K562 (cell line): ENCODE data around the gene QARS1. TPM values are rescaled to one million over a fixed set of nuclear protein-coding genes. Genes with fewer than 3 reads are reported as not detected.

ENCODE experiments used
- ARNT ChIP-seq, 2 experiments: fragments of 450-650 bp; IDR thresholded peaks; 2 replicates each; pipeline ENCODE4 v1.6.1; 2016; ENCODE audit warnings: mild to moderate bottlenecking in 1 of 2
- ATF1 ChIP-seq, 2 experiments: fragments of 450-650 bp in 1 of 2; IDR thresholded peaks; 2 replicates each; pipeline ENCODE4 v1.6.1; 2016; ENCODE audit warnings: missing compliant biosample characterization in 1 of 2, missing genetic modification characterization in 1 of 2
- C11orf30 ChIP-seq: fragments of 450-650 bp; IDR thresholded peaks from 2 replicates; pipeline ENCODE4 v1.6.1; 2016; ENCODE audit warnings: low read depth, mild to moderate bottlenecking
- EGR1 ChIP-seq: fragments of 450-650 bp; conservative IDR thresholded peaks from 2 replicates; pipeline ENCODE4 v1.6.1; 2017; ENCODE audit warnings: mild to moderate bottlenecking
- MAX ChIP-seq: sonication (generic); formaldehyde crosslinking; IDR thresholded peaks from 2 replicates; pipeline ENCODE4 v1.9.0; 2022; ENCODE audit warnings: mild to moderate bottlenecking, missing genetic modification reagents
- MNT ChIP-seq, 2 experiments: fragments of 450-650 bp; conservative IDR thresholded peaks; 2 replicates each; pipeline ENCODE4 v1.6.1; 2017; ENCODE audit warnings: mild to moderate bottlenecking in 2 of 2, moderate library complexity in 2 of 2
- NR2C2 ChIP-seq, 2 experiments: fragments of 200-800 bp in 1 of 2; sonication (Bioruptor generic) in 1 of 2; sonication (generic) in 1 of 2; formaldehyde crosslinking in 1 of 2; IDR thresholded peaks; 2 replicates each; pipeline versions ENCODE4 v1.6.1 to v1.8.0; 2016 to 2022; ENCODE audit warnings: mild to moderate bottlenecking in 1 of 2, missing compliant biosample characterization in 1 of 2, missing genetic modification characterization in 1 of 2, missing genetic modification reagents in 1 of 2
- POLR2AphosphoS2 ChIP-seq: IDR thresholded peaks from 2 replicates; pipeline ENCODE4 v1.6.1; 2012; ENCODE audit warnings: low read length, improper control_type of control experiment
- RBFOX2 ChIP-seq: fragments of 200-400 bp; formaldehyde crosslinking; IDR thresholded peaks from 2 replicates; pipeline ENCODE4 v1.6.1; 2017; ENCODE audit warnings: low read depth, mild to moderate bottlenecking, low read length, moderate library complexity
- STAT6 ChIP-seq: sonication (generic); formaldehyde crosslinking; IDR thresholded peaks from 2 replicates; pipeline ENCODE4 v1.8.1; 2023; ENCODE audit warnings: mild to moderate bottlenecking, missing genetic modification reagents
- VEZF1 ChIP-seq: fragments of 200-800 bp; sonication (Bioruptor generic); IDR thresholded peaks from 2 replicates; pipeline ENCODE4 v1.6.1; 2017; ENCODE audit warnings: missing genetic modification characterization, missing compliant biosample characterization
- YY1 ChIP-seq, 3 experiments: IDR thresholded peaks; 2 replicates each; pipeline ENCODE4 v1.6.1; 2011; ENCODE audit warnings: low read length in 2 of 3, mild to moderate bottlenecking in 2 of 3, moderate library complexity in 2 of 3, borderline replicate concordance in 1 of 3, control low read depth in 1 of 3, low read depth in 1 of 3; ENCODE audit not compliant: insufficient read depth in 3 of 3, insufficient replicate concordance in 2 of 3, control insufficient read depth in 1 of 3, insufficient read length in 1 of 3; ENCODE audit errors: extremely low read depth in 1 of 3
- ZC3H4 ChIP-seq: sonication (generic); formaldehyde crosslinking; IDR thresholded peaks from 2 replicates; pipeline ENCODE4 v1.9.0; 2021; ENCODE audit warnings: missing genetic modification reagents, borderline replicate concordance
- polyA plus RNA-seq, 8 experiments: library from polyadenylated mRNA; depleted of rRNA in 4 of 8; stranded (reverse) in 5 of 8; unstranded in 3 of 8; fragments of >200 nt; fragmentation: Nextera tagmentation in 2 of 8; fragmentation: Illumina TruSeq in 1 of 8; extraction: Ambion mirVana in 2 of 8; extraction: Trizol in 1 of 8; gene quantifications; 2 replicates each; pipeline versions ENCODE4 v1.2.1 to v1.2.3, GENCODE V29; 2011 to 2014; ENCODE audit warnings: inconsistent platforms in 1 of 8, missing spikeins in 1 of 8
- total RNA-seq, 7 experiments: library from RNA; depleted of rRNA in 6 of 7; stranded (reverse); fragments of >200 nt in 6 of 7; fragmentation: Illumina TruSeq in 2 of 7; extraction: Trizol in 2 of 7; gene quantifications; 2 replicates each; pipeline versions ENCODE4 v1.2.1 to v1.2.3, GENCODE V29; 2011 to 2021; ENCODE audit warnings: low replicate concordance in 1 of 7

QARS1 gene
- total and polyA plus RNA-seq, 9 of the 15 experiments (the other 6 are each of a cell fraction or from before 2014, with no cell fraction given), result 148 to 310 (median 273) TPM

GRCh38 chr3:49104427-49105291 is at the start of gene QARS1 (continued):
- TF ChIP-seq MAX (CRISPR knock-in tag) (peak; percentile 66), POLR2AphosphoS2 (peak; percentile 66; the same call in 1 of the 2 replicates), STAT6 (CRISPR knock-in tag) (no peak), VEZF1 (CRISPR knock-in tag) (peak; percentile 36; the same call in 1 of the 2 replicates), RBFOX2 (peak; percentile 92), EGR1 (0 out of 2 replicates have a peak, but pooled peaks have one; percentile 9), C11orf30 (peak; percentile 83), MNT (conservative IDR thresholded peaks at IDR 0.05) (peak; percentile 56 to 75; a peak in 3 of 4 replicates), YY1 (IDR thresholded peaks at IDR 0.05; ENCODE audit: borderline replicate concordance in 1 of 3, control insufficient read depth in 1 of 3, extremely low read depth in 1 of 3, insufficient read depth in 3 of 3, insufficient read length in 1 of 3, insufficient replicate concordance in 2 of 3, low read depth in 1 of 3, low read length in 2 of 3) (peak in 2 of 3 experiments; percentile 85 to 90), ZC3H4 (no peak), NR2C2 (CRISPR knock-in tag; IDR thresholded peaks at IDR 0.05) (peak; percentile 17; the same call in 1 of the 2 replicates), NR2C2 (tag; IDR thresholded peaks at IDR 0.05) (peak; percentile 97), ARNT (IDR thresholded peaks at IDR 0.05) (no peak), ATF1 (CRISPR knock-in tag; IDR thresholded peaks at IDR 0.05) (no peak), ATF1 (tag; IDR thresholded peaks at IDR 0.05) (peak; percentile 40)
